C4-2B (cell line): ENCODE results near the gene TUSC2.

Experiments used
- CTCF ChIP-seq: fragments of 450-650 bp; conservative IDR thresholded peaks from 2 replicates; pipeline ENCODE4 v1.5.1; 2017; ENCODE audit warnings: mild to moderate bottlenecking
- ZFX ChIP-seq: fragments of 450-650 bp; IDR thresholded peaks from 2 replicates; pipeline ENCODE4 v1.6.1; 2017

- TF ChIP-seq CTCF, result no peak
- no peak for TF ChIP-seq ZFX
Measured at GRCh38 chr3:50373146-50374051, 45.4 kb upstream of the TUSC2 start.
